Gastrocnemius medialis (tissue), 4 donors: ENCODE results near the gene NKD1. TPM values are rescaled to one million over a fixed set of nuclear protein-coding genes. Genes with fewer than 3 reads are reported as not detected.

Source experiments
- ATAC-seq, 2 donors: fragments of 150-250 bp; one replicate each; pipeline ENCODE4 v1.9.1; 2016
- DNase-seq, 2 donors: peaks; one replicate each; pipeline ENCODE4 v3.0.0-alpha.2; 2019
- H3K27ac ChIP-seq, 4 donors: fragments of 200-600 bp; sonication (generic); 1 replicate in 1 of 4; 2 replicates in 3 of 4; pipeline ENCODE4 v1.5.1; 2016 to 2018; ENCODE audit warnings: mild to moderate bottlenecking in 2 of 4, moderate library complexity in 1 of 4
- H3K27me3 ChIP-seq, 3 donors: fragments of 200-600 bp; sonication (generic) in 2 of 3; 1 replicate in 1 of 3; 2 replicates in 2 of 3; pipeline versions ENCODE4 v1.5.1 to v1.6.0; 2016 to 2019; ENCODE audit warnings: mild to moderate bottlenecking in 1 of 3, moderate library complexity in 1 of 3
- H3K36me3 ChIP-seq, 2 donors: fragments of 200-600 bp; sonication (generic) in 1 of 2; one replicate each; pipeline ENCODE4 v1.5.1; 2017 to 2018
- H3K4me1 ChIP-seq, 2 donors: fragments of 200-600 bp; sonication (generic) in 1 of 2; one replicate each; pipeline ENCODE4 v1.5.1; 2016 to 2017; ENCODE audit warnings: mild to moderate bottlenecking in 2 of 2
- H3K4me3 ChIP-seq, 4 donors: fragments of 200-600 bp; sonication (generic) in 3 of 4; 1 replicate in 1 of 4; 2 replicates in 3 of 4; pipeline ENCODE4 v1.5.1; 2016 to 2019; ENCODE audit warnings: mild to moderate bottlenecking in 2 of 4
- H3K9me3 ChIP-seq, 3 donors: fragments of 200-600 bp; sonication (generic) in 2 of 3; 1 replicate in 1 of 3; 2 replicates in 2 of 3; pipeline ENCODE4 v1.5.1; 2016 to 2019
- POLR2A ChIP-seq, 2 donors: fragments of 450-650 bp; IDR thresholded peaks; one replicate each; pipeline ENCODE4 v1.6.1; 2017; ENCODE audit warnings: antibody characterized with exemption in 2 of 2, mild to moderate bottlenecking in 2 of 2, moderate library complexity in 2 of 2
- in situ Hi-C, 4 donors: fragments of 200-750 bp; cut with MboI; loops; one replicate each; pipeline versions ENCODE4 v1.15.0 to v1.8.0; 2017; ENCODE audit warnings: low sequenced_read_pairs in 4 of 4
- intact Hi-C: fragments of 100-400 bp; cut with DNase I; formaldehyde crosslinking; loops from one replicate; pipeline ENCODE4 v1.15.1; 2023; ENCODE audit warnings: low total_unique reads
- total RNA-seq, 4 donors: library from RNA; depleted of rRNA; stranded (reverse); fragments of >200 nt; gene quantifications; one replicate each; pipeline versions ENCODE4 v1.1.0 to v1.2.3, GENCODE V29; 2016
- TF ChIP-seq, protein P1 (sequence below), 5 experiments: fragments of 450-650 bp in 3 of 5; fragments of 200-600 bp in 2 of 5; sonication (generic) in 2 of 5; IDR thresholded peaks in 4 of 5; conservative IDR thresholded peaks in 1 of 5; 1 replicate in 4 of 5; 2 replicates in 1 of 5; pipeline ENCODE4 v1.5.1; 2016 to 2019; ENCODE audit warnings: antibody characterized with exemption in 5 of 5, mild to moderate bottlenecking in 3 of 5, moderate library complexity in 3 of 5

Gene NKD1
- total RNA-seq, 4 donors from 2014 or later = 0.10 to 0.75 (median 0.19) TPM

DNA sequence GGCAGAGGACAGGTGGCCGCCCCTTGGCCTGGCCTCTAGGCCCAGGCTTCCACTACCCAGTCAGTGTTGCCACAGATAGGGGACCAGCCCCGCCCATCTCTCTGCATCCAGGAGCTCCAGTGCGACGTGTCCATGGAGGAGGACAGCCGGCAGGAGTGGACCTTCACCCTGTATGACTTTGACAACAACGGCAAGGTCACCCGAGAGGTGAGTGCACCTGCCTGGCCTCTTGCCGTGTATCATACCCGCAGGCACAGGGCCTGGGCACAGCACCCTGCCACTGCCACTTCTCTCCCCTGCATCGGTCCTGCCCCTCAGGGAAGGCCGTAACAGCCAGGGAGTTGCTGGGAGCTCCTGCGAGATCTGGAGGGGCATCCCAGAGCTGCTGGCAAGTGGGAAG is 77.2 kb downstream of the NKD1 start:
- Histone ChIP-seq H3K27me3 (no peaks in the 10 kb centered on the region), H3K9me3 (no peaks in the 10 kb centered on the region), H3K27ac (no peak overlapping the region), H3K4me3 (no peak overlapping the region), H3K4me1 (peaks cover 0 to 8% of the 10 kb centered on the region in 2 donors), H3K36me3 (no peaks in the 10 kb centered on the region)
- in situ Hi-C loops (no loop called here), intact Hi-C loops (no loop called here)
- DNase-seq = no peak
- ATAC-seq = no peak
- TF ChIP-seq POLR2A (IDR thresholded peaks at IDR 0.05) = no peak
- TF ChIP-seq, protein P1, sequence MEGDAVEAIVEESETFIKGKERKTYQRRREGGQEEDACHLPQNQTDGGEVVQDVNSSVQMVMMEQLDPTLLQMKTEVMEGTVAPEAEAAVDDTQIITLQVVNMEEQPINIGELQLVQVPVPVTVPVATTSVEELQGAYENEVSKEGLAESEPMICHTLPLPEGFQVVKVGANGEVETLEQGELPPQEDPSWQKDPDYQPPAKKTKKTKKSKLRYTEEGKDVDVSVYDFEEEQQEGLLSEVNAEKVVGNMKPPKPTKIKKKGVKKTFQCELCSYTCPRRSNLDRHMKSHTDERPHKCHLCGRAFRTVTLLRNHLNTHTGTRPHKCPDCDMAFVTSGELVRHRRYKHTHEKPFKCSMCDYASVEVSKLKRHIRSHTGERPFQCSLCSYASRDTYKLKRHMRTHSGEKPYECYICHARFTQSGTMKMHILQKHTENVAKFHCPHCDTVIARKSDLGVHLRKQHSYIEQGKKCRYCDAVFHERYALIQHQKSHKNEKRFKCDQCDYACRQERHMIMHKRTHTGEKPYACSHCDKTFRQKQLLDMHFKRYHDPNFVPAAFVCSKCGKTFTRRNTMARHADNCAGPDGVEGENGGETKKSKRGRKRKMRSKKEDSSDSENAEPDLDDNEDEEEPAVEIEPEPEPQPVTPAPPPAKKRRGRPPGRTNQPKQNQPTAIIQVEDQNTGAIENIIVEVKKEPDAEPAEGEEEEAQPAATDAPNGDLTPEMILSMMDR (IDR thresholded peaks at IDR 0.05 in 4 of 5, conservative IDR thresholded peaks at IDR 0.05 in 1 of 5) = no peak

DNA sequence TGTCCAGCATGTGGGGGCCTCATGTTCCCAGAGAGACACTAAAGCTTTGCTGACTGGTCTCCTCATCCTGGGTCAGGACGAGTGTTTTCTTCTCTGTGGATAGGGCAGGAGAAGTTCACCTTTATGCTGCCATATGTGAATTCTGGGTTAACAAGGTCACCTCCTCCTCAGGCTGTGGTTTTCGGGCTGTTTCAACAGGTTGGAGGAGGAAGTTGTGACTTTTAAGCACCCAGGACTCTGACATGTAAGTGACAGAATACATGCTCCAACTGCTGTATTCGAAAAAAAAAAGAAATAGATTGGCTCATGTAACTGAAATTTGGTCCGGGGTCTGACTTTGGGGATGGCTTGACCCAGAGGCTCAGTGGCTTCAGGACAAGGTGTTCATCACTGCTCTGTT is 78.7 kb downstream of the NKD1 start:
- Histone ChIP-seq H3K4me1 (peaks cover 0 to 8% of the 10 kb centered on the region in 2 donors), H3K27me3 (no peaks in the 10 kb centered on the region), H3K36me3 (no peaks in the 10 kb centered on the region), H3K4me3 (no peak overlapping the region), H3K27ac (no peak overlapping the region), H3K9me3 (no peaks in the 10 kb centered on the region)
- TF ChIP-seq, protein P1 (IDR thresholded peaks at IDR 0.05 in 4 of 5, conservative IDR thresholded peaks at IDR 0.05 in 1 of 5) = no peak
- TF ChIP-seq POLR2A (IDR thresholded peaks at IDR 0.05) = no peak
- DNase-seq (no peak), ATAC-seq (no peak)
- in situ Hi-C loops = no loop called here
- intact Hi-C loops = no loop called here

DNA sequence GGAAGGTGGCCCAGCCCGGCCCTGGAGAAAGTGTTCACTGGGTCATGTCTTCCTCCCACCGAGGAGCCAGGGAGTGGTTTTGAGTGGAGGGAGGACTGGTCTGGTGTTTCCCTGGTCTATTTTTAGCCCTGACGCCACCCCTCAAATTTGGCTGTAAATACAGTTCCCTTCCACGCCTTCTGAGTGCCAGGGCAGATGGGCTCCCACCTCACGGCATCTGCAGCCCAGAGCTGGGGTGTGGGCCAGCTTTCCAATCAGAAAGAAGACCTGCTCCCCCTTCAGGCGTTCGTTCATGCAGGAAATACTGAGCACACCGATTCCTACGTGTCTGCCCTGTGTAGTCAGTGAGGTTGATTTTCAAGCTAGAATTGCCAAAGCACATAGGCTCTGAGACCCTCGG is 79.2 kb downstream of the NKD1 start:
- Histone ChIP-seq H3K27me3 (no peaks in the 10 kb centered on the region), H3K27ac (no peak overlapping the region), H3K4me3 (no peak overlapping the region), H3K9me3 (no peaks in the 10 kb centered on the region), H3K36me3 (no peaks in the 10 kb centered on the region), H3K4me1 (peaks cover 0 to 8% of the 10 kb centered on the region in 2 donors)
- DNase-seq = peak in 1 of 2 donors; percentile 19
- peak; percentile 33 to 53 for ATAC-seq
- in situ Hi-C loops (no loop called here), intact Hi-C loops (no loop called here)
- TF ChIP-seq POLR2A (IDR thresholded peaks at IDR 0.05) = no peak
- TF ChIP-seq, protein P1 (IDR thresholded peaks at IDR 0.05 in 4 of 5, conservative IDR thresholded peaks at IDR 0.05 in 1 of 5) = peak in 1 of 5 experiments; percentile 21

DNA sequence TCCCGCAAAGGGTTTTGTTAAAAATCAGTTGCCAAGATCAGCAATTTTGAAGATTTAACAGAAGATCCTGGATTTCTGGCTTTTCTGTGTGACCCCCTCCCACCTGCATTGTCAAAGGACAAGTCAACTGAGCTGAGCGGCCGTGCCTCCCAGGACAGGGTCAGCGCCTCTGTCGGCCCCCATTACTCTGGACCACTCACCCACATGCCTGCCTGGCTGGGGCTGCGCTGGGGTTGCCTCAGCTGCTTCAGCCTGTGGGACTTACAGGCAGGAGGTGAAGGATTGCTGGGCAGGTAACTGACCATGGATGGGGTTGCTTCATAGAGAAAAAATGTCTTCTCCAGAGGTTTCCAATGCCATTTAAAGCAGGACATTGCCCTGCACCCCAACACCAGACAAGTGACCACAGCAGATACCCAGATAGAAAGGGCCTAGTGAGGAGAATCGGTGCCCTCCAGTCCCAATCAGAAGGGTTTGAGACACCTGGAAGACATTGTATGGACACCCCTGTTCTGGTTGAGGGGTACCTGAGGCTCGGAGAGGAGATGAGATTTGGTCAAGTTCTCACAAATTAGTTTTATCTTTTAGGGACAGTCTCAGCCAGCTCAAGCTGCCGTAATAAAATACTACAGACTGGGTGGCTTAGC is 80.1 kb downstream of the NKD1 start:
- Histone ChIP-seq H3K27ac (no peak overlapping the region), H3K4me3 (no peak overlapping the region), H3K27me3 (no peaks in the 10 kb centered on the region), H3K36me3 (no peaks in the 10 kb centered on the region), H3K9me3 (no peaks in the 10 kb centered on the region), H3K4me1 (peaks cover 0 to 8% of the 10 kb centered on the region in 2 donors)
- DNase-seq = no peak
- no peak for TF ChIP-seq POLR2A (IDR thresholded peaks at IDR 0.05)
- TF ChIP-seq, protein P1 (IDR thresholded peaks at IDR 0.05 in 4 of 5, conservative IDR thresholded peaks at IDR 0.05 in 1 of 5) = no peak
- in situ Hi-C loops (no loop called here), intact Hi-C loops (no loop called here)
- no peak for ATAC-seq

DNA sequence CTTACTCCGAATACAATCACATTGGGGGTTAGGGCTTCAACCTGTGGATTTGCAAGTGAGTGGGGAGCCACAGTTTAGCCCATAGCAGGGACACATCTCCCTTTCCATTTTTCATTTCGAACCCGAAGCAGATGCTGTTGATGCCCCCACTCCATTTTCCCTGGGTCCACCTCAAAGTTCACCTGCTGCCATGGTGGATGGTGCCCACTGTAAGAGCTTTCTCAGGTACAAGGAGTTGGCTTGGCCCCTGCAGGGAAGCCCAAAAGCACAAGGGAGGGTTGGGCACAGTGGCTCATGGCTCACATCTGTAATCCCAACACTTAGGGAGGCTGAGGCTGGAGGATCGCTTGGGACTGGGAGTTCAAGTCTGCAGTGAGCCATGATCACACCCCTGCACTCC is 81.1 kb downstream of the NKD1 start:
- TF ChIP-seq, protein P1 (IDR thresholded peaks at IDR 0.05 in 4 of 5, conservative IDR thresholded peaks at IDR 0.05 in 1 of 5) = no peak
- no peak for TF ChIP-seq POLR2A (IDR thresholded peaks at IDR 0.05)
- Histone ChIP-seq H3K4me3 (no peak overlapping the region), H3K27ac (no peak overlapping the region), H3K36me3 (no peaks in the 10 kb centered on the region), H3K4me1 (peaks cover 0 to 8% of the 10 kb centered on the region in 2 donors), H3K9me3 (no peaks in the 10 kb centered on the region), H3K27me3 (no peaks in the 10 kb centered on the region)
- intact Hi-C loops = no loop called here
- ATAC-seq = no peak
- no peak for DNase-seq
- in situ Hi-C loops = no loop called here
